ENCODE results near the gene TIPARP.
"Not testable (repeated sequence)": the region's sequence is repeated elsewhere in the genome, so short reads cannot be mapped to it uniquely, and the experiment has no call there.

The TIPARP gene

GRCh38 chr3:156718622-156719306, 44.4 kb downstream of the TIPARP start:
- DNase-seq = no peak

GRCh38 chr3:156720826-156721225, 46.4 kb downstream of the TIPARP start:
- DNase-seq = no peak

- peak; percentile 53 to 68 (median 67) for DNase-seq
Measured at GRCh38 chr3:156721687-156722618, 47.6 kb downstream of the TIPARP start.

GRCh38 chr3:156723182-156723619, 48.8 kb downstream of the TIPARP start:
- no peak for DNase-seq

- DNase-seq = no peak
Measured at GRCh38 chr3:156725682-156726081, 51.3 kb downstream of the TIPARP start.

GRCh38 chr3:156726456-156726855, 52.1 kb downstream of the TIPARP start:
- no peak for DNase-seq

- DNase-seq = no peak
Measured at GRCh38 chr3:156727519-156728205, 53.3 kb downstream of the TIPARP start.

GRCh38 chr3:156728267-156728985, 54.0 kb downstream of the TIPARP start:
- DNase-seq = no peak

GRCh38 chr3:156729460-156730179, 55.2 kb downstream of the TIPARP start:
- DNase-seq = no peak

GRCh38 chr3:156731813-156732212, 57.4 kb downstream of the TIPARP start:
- DNase-seq = no peak

- no peak for DNase-seq
Measured at GRCh38 chr3:156732261-156732660, 57.9 kb downstream of the TIPARP start.

GRCh38 chr3:156732715-156733421, 58.5 kb downstream of the TIPARP start:
- peak in 2 of 3 donors; percentile 36 to 51 for DNase-seq

GRCh38 chr3:156734661-156735060, 60.3 kb downstream of the TIPARP start:
- DNase-seq = not testable (repeated sequence)

- no peak for DNase-seq
Measured at GRCh38 chr3:156735471-156735870, 61.1 kb downstream of the TIPARP start.

- DNase-seq = not testable (repeated sequence)
Measured at GRCh38 chr3:156737049-156737448, 62.7 kb downstream of the TIPARP start.

GRCh38 chr3:156738251-156738650, 63.9 kb downstream of the TIPARP start:
- DNase-seq = no peak

GRCh38 chr3:156739976-156740375, 65.6 kb downstream of the TIPARP start:
- DNase-seq = no peak

- not testable (repeated sequence) for DNase-seq
Measured at GRCh38 chr3:156740581-156740980, 66.2 kb downstream of the TIPARP start.

- DNase-seq = no peak
Measured at GRCh38 chr3:156741935-156742334, 67.5 kb downstream of the TIPARP start.

GRCh38 chr3:156742401-156742800, 68.0 kb downstream of the TIPARP start:
- no peak for DNase-seq

- no peak for DNase-seq
Measured at GRCh38 chr3:156743859-156744258, 69.5 kb downstream of the TIPARP start.
